HG03342 (cell line): ENCODE data around the gene PCSK6.

Experiments
- ATAC-seq: cut with Tn5 transposase; IDR thresholded peaks from one replicate; pipeline ENCODE4 v1.9.1; 2021; ENCODE audit warnings: mild to moderate bottlenecking, moderate library complexity; ENCODE audit not compliant: unreplicated experiment

The PCSK6 gene

GRCh38 chr15:101489599-101490407 is at the start of gene PCSK6:
PCSK6 (minus strand) TSS chr15:101489707; CDS start chr15:101489670, 37 bp downstream.
- ATAC-seq: no peak

GRCh38 chr15:101538996-101539395 is 49.5 kb upstream of the PCSK6 start:
- ATAC-seq: no peak

GRCh38 chr15:101538177-101538576 is 48.7 kb upstream of the PCSK6 start:
- ATAC-seq: no peak

- ATAC-seq: no peak
Observed at GRCh38 chr15:101537483-101538080, 48.1 kb upstream of the PCSK6 start.

GRCh38 chr15:101536875-101537405 is 47.4 kb upstream of the PCSK6 start:
- ATAC-seq: no peak

- ATAC-seq: no peak
Observed at GRCh38 chr15:101536166-101536874, 46.8 kb upstream of the PCSK6 start.

GRCh38 chr15:101535170-101535902 is 45.8 kb upstream of the PCSK6 start:
- no peak for ATAC-seq

GRCh38 chr15:101534376-101534970 is 45.0 kb upstream of the PCSK6 start:
- no peak for ATAC-seq

- no peak for ATAC-seq
Observed at GRCh38 chr15:101533371-101534140, 44.0 kb upstream of the PCSK6 start.

GRCh38 chr15:101532865-101533264 is 43.4 kb upstream of the PCSK6 start:
- no peak for ATAC-seq

GRCh38 chr15:101531170-101531569 is 41.7 kb upstream of the PCSK6 start:
- ATAC-seq: no peak

- ATAC-seq: no peak
Observed at GRCh38 chr15:101530224-101530958, 40.9 kb upstream of the PCSK6 start.

- no peak for ATAC-seq
Observed at GRCh38 chr15:101528917-101529299, 39.4 kb upstream of the PCSK6 start.

GRCh38 chr15:101528108-101528916 is 38.8 kb upstream of the PCSK6 start:
- ATAC-seq: no peak

GRCh38 chr15:101526890-101527289 is 37.4 kb upstream of the PCSK6 start:
- no peak for ATAC-seq

- no peak for ATAC-seq
Observed at GRCh38 chr15:101526442-101526841, 36.9 kb upstream of the PCSK6 start.

GRCh38 chr15:101526021-101526420 is 36.5 kb upstream of the PCSK6 start:
- no peak for ATAC-seq

- no peak for ATAC-seq
Observed at GRCh38 chr15:101525087-101525669, 35.7 kb upstream of the PCSK6 start.
